Activated CD4-positive, alpha-beta T cell treated with anti-CD3 and anti-CD28 coated beads, Interleukin-2, amount 50 U/mL, for 1 hour (primary cell): ENCODE data around the gene TGM2.

ENCODE experiments used
- DNase-seq: peaks from one replicate; pipeline ENCODE4 v3.0.0-alpha.2; 2020

Gene TGM2

GRCh38 chr20:38129248-38129865, 35.7 kb downstream of the TGM2 start:
- DNase-seq, result no peak

GRCh38 chr20:38128691-38129090, 36.4 kb downstream of the TGM2 start:
- no peak for DNase-seq

GRCh38 chr20:38127920-38128528, 37.0 kb downstream of the TGM2 start:
- no peak for DNase-seq

GRCh38 chr20:38126932-38127621, 38.0 kb downstream of the TGM2 start:
- no peak for DNase-seq

- no peak for DNase-seq
Observed at GRCh38 chr20:38126146-38126921, 38.7 kb downstream of the TGM2 start.

GRCh38 chr20:38125157-38126056, 39.7 kb downstream of the TGM2 start:
- DNase-seq, result no peak

GRCh38 chr20:38123021-38123587, 42.0 kb downstream of the TGM2 start:
- DNase-seq, result no peak

GRCh38 chr20:38121741-38122140, 43.3 kb downstream of the TGM2 start:
- DNase-seq, result no peak

GRCh38 chr20:38120625-38120988, 44.5 kb downstream of the TGM2 start:
- DNase-seq, result no peak

- no peak for DNase-seq
Observed at GRCh38 chr20:38119446-38119845, 45.6 kb downstream of the TGM2 start.

GRCh38 chr20:38117635-38118034, 47.4 kb downstream of the TGM2 start:
- no peak for DNase-seq

- DNase-seq, result no peak
Observed at GRCh38 chr20:38117205-38117604, 47.9 kb downstream of the TGM2 start.

GRCh38 chr20:38116409-38117165, 48.5 kb downstream of the TGM2 start:
- DNase-seq, result no peak

GRCh38 chr20:38115896-38116295, 49.2 kb downstream of the TGM2 start:
- no peak for DNase-seq

- DNase-seq, result no peak
Observed at GRCh38 chr20:38115205-38115604, 49.9 kb downstream of the TGM2 start.

GRCh38 chr20:38114353-38114791, 50.7 kb downstream of the TGM2 start:
- DNase-seq, result no peak

- no peak for DNase-seq
Observed at GRCh38 chr20:38113401-38114325, 51.4 kb downstream of the TGM2 start.

GRCh38 chr20:38112930-38113294, 52.2 kb downstream of the TGM2 start:
- DNase-seq, result no peak

- no peak for DNase-seq
Observed at GRCh38 chr20:38112261-38112929, 52.7 kb downstream of the TGM2 start.
